Neural progenitor cell (in vitro differentiated cells): ENCODE results near the gene IDH1.

ENCODE experiments used
- CTCF ChIP-seq: fragments of 200-600 bp; sonication (generic); IDR thresholded peaks from 2 replicates; pipeline ENCODE4 v1.5.1; 2017; ENCODE audit warnings: antibody characterized with exemption, mild to moderate bottlenecking
- EZH2phosphoT487 ChIP-seq: fragments of 200-600 bp; sonication (generic); IDR thresholded peaks from 2 replicates; pipeline ENCODE4 v1.6.1; 2017; ENCODE audit warnings: antibody characterized with exemption

DNA sequence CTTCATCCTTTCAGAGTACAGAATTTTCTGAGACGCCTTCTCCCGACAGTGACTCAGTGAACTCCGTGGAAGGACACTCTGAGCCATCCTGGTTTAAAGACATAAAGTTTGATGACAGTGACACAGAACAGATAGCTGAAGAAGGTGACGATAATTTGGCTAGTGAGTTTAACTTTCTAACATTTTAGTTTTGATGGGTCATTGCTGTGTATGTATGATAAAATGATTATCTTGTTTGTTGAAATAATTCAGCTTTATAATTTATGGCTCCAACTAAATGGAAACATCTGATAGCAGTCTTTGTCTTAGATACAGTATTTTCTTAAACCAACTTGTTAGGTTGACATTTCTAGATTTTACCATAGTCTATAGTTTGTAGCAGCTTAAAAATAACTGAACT is 49.3 kb upstream of the IDH1 start:
- no peak for TF ChIP-seq CTCF
- TF ChIP-seq EZH2phosphoT487 = no peak
